Gastroesophageal sphincter (tissue), 4 donors: ENCODE data around the gene NPY1R. TPM values are rescaled to one million over a fixed set of nuclear protein-coding genes. Genes with fewer than 3 reads are reported as not detected.

Source experiments
- ATAC-seq: fragments of 150-250 bp; one replicate; pipeline ENCODE4 v1.9.1; 2016; ENCODE audit warnings: mild to moderate bottlenecking, moderate library complexity
- H3K27ac ChIP-seq, 4 donors: fragments of 200-600 bp; sonication (generic) in 3 of 4; 1 replicate in 3 of 4; 2 replicates in 1 of 4; pipeline ENCODE4 v1.5.1; 2016 to 2019
- H3K27me3 ChIP-seq: fragments of 200-600 bp; sonication (generic); one replicate; pipeline ENCODE4 v1.5.1; 2019
- H3K36me3 ChIP-seq, 2 donors: fragments of 200-600 bp; sonication (generic); one replicate each; pipeline ENCODE4 v1.5.1; 2019; ENCODE audit warnings: control low read depth in 1 of 2
- H3K4me1 ChIP-seq, 3 donors: fragments of 200-600 bp; sonication (generic); 1 replicate in 2 of 3; 2 replicates in 1 of 3; pipeline ENCODE4 v1.5.1; 2016 to 2019; ENCODE audit warnings: control low read depth in 2 of 3
- H3K4me3 ChIP-seq, 2 donors: fragments of 200-600 bp; sonication (generic); one replicate each; pipeline ENCODE4 v1.5.1; 2019; ENCODE audit warnings: mild to moderate bottlenecking in 1 of 2, moderate library complexity in 1 of 2
- H3K9me3 ChIP-seq, 3 donors: fragments of 200-600 bp; sonication (generic); one replicate each; pipeline ENCODE4 v1.5.1; 2017 to 2019; ENCODE audit warnings: control low read depth in 2 of 3
- EP300 ChIP-seq: sonication (generic); formaldehyde crosslinking; IDR thresholded peaks from one replicate; pipeline ENCODE4 v1.6.1; 2017; ENCODE audit warnings: antibody characterized with exemption, mild to moderate bottlenecking
- POLR2A ChIP-seq, 2 donors: fragments of 450-650 bp; IDR thresholded peaks; one replicate each; pipeline ENCODE4 v1.6.1; 2017; ENCODE audit warnings: antibody characterized with exemption in 2 of 2, mild to moderate bottlenecking in 2 of 2, moderate library complexity in 1 of 2
- POLR2AphosphoS5 ChIP-seq: sonication (generic); formaldehyde crosslinking; IDR thresholded peaks from one replicate; pipeline ENCODE4 v1.6.1; 2017; ENCODE audit warnings: antibody characterized with exemption
- WGBS, 2 donors: methylation state at CpG; one replicate each; pipeline ENCODE4 v1.1.5; 2018; ENCODE audit warnings: low coverage in 1 of 2; 5-methylcytosine and 5-hydroxymethylcytosine counted together
- total RNA-seq, 4 donors: library from RNA; depleted of rRNA; stranded (reverse); fragments of >200 nt; gene quantifications; one replicate each; pipeline ENCODE4 v1.1.0, GENCODE V29; 2016
- TF ChIP-seq, protein P1 (sequence below), 4 experiments: fragments of 200-600 bp in 2 of 4; fragments of 450-650 bp in 2 of 4; sonication (generic) in 1 of 4; IDR thresholded peaks; one replicate each; pipeline ENCODE4 v1.5.1; 2017 to 2019; ENCODE audit warnings: antibody characterized with exemption in 4 of 4, mild to moderate bottlenecking in 2 of 4, moderate library complexity in 2 of 4

NPY1R gene
- total RNA-seq, 4 donors from 2014 or later: 1.1 to 5.4 (median 4.1) TPM

DNA sequence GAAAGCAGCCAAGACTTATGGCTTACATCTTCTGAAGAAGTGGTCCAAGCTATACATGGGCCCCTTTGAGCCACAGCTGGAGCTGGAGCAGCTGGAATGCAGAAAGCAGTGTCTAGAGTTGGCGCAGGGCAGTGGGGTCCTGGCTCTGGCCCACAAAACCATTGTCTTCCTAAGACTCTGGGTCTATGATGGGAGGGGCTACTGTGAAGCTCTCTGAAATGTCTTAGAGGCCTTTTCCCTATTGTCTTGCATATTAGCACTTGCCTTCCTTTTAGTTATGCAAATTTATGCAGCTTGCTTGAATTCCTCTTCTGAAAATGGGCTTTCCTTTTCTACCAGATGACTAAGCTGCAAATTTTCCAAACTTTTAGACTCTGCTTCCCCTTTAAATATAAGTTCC lies 15.3 kb downstream of the NPY1R start:
- no peaks in the 10 kb centered on the region for H3K27me3 ChIP-seq
- 0% methylated on average over 1 of the region's 1 CpG; no CpG with 5 or more reads in 1 of the 2 donors for WGBS, 2 donors
- no peaks in the 10 kb centered on the region for H3K4me1 ChIP-seq
- H3K9me3 ChIP-seq: peaks cover 0 to 33% (median 3%) of the 10 kb centered on the region in 3 donors
- TF ChIP-seq POLR2AphosphoS5 (no peak), EP300 (no peak), POLR2A (IDR thresholded peaks at IDR 0.05) (no peak)
- TF ChIP-seq, protein P1, sequence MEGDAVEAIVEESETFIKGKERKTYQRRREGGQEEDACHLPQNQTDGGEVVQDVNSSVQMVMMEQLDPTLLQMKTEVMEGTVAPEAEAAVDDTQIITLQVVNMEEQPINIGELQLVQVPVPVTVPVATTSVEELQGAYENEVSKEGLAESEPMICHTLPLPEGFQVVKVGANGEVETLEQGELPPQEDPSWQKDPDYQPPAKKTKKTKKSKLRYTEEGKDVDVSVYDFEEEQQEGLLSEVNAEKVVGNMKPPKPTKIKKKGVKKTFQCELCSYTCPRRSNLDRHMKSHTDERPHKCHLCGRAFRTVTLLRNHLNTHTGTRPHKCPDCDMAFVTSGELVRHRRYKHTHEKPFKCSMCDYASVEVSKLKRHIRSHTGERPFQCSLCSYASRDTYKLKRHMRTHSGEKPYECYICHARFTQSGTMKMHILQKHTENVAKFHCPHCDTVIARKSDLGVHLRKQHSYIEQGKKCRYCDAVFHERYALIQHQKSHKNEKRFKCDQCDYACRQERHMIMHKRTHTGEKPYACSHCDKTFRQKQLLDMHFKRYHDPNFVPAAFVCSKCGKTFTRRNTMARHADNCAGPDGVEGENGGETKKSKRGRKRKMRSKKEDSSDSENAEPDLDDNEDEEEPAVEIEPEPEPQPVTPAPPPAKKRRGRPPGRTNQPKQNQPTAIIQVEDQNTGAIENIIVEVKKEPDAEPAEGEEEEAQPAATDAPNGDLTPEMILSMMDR (IDR thresholded peaks at IDR 0.05): no peak
- H3K36me3 ChIP-seq: no peaks in the 10 kb centered on the region
- no peak overlapping the region for H3K4me3 ChIP-seq
- no peak for ATAC-seq
- H3K27ac ChIP-seq: no peak overlapping the region

GRCh38 chr4:163309466-163309865 lies 22.9 kb downstream of the NPY1R start:
- no peak overlapping the region for H3K4me3 ChIP-seq
- no peaks in the 10 kb centered on the region for H3K4me1 ChIP-seq
- no peaks in the 10 kb centered on the region for H3K27me3 ChIP-seq
- 17 to 78% methylated on average over 1 of the region's 1 CpG for WGBS, 2 donors
- peaks cover 0 to 6% (median 0%) of the 10 kb centered on the region in 3 donors for H3K9me3 ChIP-seq
- no peak for TF ChIP-seq EP300
- TF ChIP-seq, protein P1 (IDR thresholded peaks at IDR 0.05): no peak
- TF ChIP-seq POLR2A (IDR thresholded peaks at IDR 0.05): no peak
- no peak for TF ChIP-seq POLR2AphosphoS5
- ATAC-seq: no peak
- H3K36me3 ChIP-seq: no peaks in the 10 kb centered on the region
- H3K27ac ChIP-seq: no peak overlapping the region

DNA sequence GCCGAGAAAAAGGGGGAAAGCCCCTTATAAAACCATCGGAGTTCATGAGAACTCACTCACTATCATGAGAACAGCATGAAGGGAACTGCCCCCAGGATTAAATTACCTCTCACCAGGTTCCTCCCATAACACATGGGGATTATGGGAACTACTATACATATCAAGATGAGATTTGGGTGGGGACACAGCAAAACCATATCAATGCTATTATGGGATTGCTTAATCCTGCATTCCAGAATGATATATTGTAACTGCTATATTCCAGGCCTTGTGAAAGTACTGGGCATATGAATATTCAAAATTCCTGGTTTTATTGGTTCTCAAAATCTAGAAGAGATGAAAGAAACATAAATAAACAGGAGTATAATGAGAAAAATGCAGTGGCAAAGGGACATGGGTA lies 29.3 kb downstream of the NPY1R start:
- H3K36me3 ChIP-seq: no peaks in the 10 kb centered on the region
- H3K4me1 ChIP-seq: no peaks in the 10 kb centered on the region
- 91 to 100% methylated on average over 1 to 2 of the region's 2 CpGs for WGBS, 2 donors
- H3K9me3 ChIP-seq: peaks cover 0 to 10% (median 0%) of the 10 kb centered on the region in 3 donors
- TF ChIP-seq POLR2AphosphoS5 (no peak), POLR2A (IDR thresholded peaks at IDR 0.05) (no peak), EP300 (no peak)
- TF ChIP-seq, protein P1 (IDR thresholded peaks at IDR 0.05): no peak
- no peak overlapping the region for H3K4me3 ChIP-seq
- no peaks in the 10 kb centered on the region for H3K27me3 ChIP-seq
- no peak overlapping the region for H3K27ac ChIP-seq
- no peak for ATAC-seq

DNA sequence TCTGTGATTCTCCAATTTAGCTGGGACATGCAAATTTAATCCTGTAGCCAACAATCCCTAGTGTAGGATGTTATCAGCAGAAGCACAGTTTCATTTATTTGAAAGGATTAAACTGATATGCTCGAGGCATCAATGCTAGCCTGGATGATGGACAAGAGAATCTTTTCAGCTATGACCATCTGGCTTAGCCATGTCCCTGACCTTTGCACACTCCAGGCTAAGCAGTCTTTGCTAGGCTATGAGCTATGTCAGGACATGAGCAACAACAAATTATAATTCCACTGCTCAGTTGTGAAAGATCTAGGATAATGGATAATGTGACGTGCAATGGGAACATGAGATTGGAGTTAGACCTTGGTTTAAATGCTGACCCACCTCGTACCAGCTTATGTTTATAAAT lies 32.0 kb downstream of the NPY1R start:
- H3K27me3 ChIP-seq: no peaks in the 10 kb centered on the region
- WGBS, 2 donors: 55 to 66% methylated on average over 2 of the region's 3 CpGs
- H3K36me3 ChIP-seq: no peaks in the 10 kb centered on the region
- H3K4me1 ChIP-seq: no peaks in the 10 kb centered on the region
- ATAC-seq: no peak
- no peak for TF ChIP-seq EP300
- no peak for TF ChIP-seq POLR2AphosphoS5
- TF ChIP-seq POLR2A (IDR thresholded peaks at IDR 0.05): no peak
- TF ChIP-seq, protein P1 (IDR thresholded peaks at IDR 0.05): no peak
- no peak overlapping the region for H3K27ac ChIP-seq
- H3K4me3 ChIP-seq: no peak overlapping the region
- peaks cover 0 to 10% (median 0%) of the 10 kb centered on the region in 3 donors for H3K9me3 ChIP-seq

- 47 to 75% methylated on average over 2 to 3 of the region's 3 CpGs for WGBS, 2 donors
- H3K27ac ChIP-seq: no peak overlapping the region
- no peaks in the 10 kb centered on the region for H3K4me1 ChIP-seq
- no peak for TF ChIP-seq POLR2A (IDR thresholded peaks at IDR 0.05)
- no peak for TF ChIP-seq POLR2AphosphoS5
- no peak for TF ChIP-seq EP300
- TF ChIP-seq, protein P1 (IDR thresholded peaks at IDR 0.05): no peak
- no peak overlapping the region for H3K4me3 ChIP-seq
- ATAC-seq: no peak
- H3K27me3 ChIP-seq: peaks cover 3% of the 10 kb centered on the region
- H3K9me3 ChIP-seq: peaks cover 0 to 10% (median 0%) of the 10 kb centered on the region in 3 donors
- no peaks in the 10 kb centered on the region for H3K36me3 ChIP-seq
Measured at GRCh38 chr4:163295138-163295537, 37.3 kb downstream of the NPY1R start.
